Heart right ventricle (tissue), 16 donors: ENCODE data around the gene PLXNB3. TPM values are rescaled to one million over a fixed set of nuclear protein-coding genes. Genes with fewer than 3 reads are reported as not detected.

Experiments
- ATAC-seq, 8 donors: fragments of 200-7000 bp; cut with Tn5 transposase; one replicate each; pipeline ENCODE4 v1.9.1; 2020; ENCODE audit warnings: mild to moderate bottlenecking in 8 of 8, moderate library complexity in 8 of 8, moderate number of reproducible peaks in 1 of 8
- DNase-seq, 2 donors: peaks; one replicate each; pipeline ENCODE4 v3.0.0-alpha.2; 2020
- H3K27ac ChIP-seq, 10 donors: fragments of 200-600 bp; sonication (generic) in 2 of 10; one replicate each; pipeline versions ENCODE4 v1.5.0 to v1.8.0; 2020 to 2022; ENCODE audit warnings: mild to moderate bottlenecking in 3 of 10
- H3K27me3 ChIP-seq, 7 donors: fragments of 200-600 bp; one replicate each; pipeline ENCODE4 v1.8.0; 2021 to 2022; ENCODE audit warnings: mild to moderate bottlenecking in 2 of 7
- H3K36me3 ChIP-seq, 9 donors: fragments of 200-600 bp; sonication (generic) in 1 of 9; one replicate each; pipeline versions ENCODE4 v1.5.0 to v1.8.0; 2020 to 2022; ENCODE audit warnings: mild to moderate bottlenecking in 2 of 9
- H3K4me1 ChIP-seq, 9 donors: fragments of 200-600 bp; sonication (generic) in 1 of 9; one replicate each; pipeline versions ENCODE4 v1.5.0 to v1.8.0; 2020 to 2022; ENCODE audit warnings: mild to moderate bottlenecking in 4 of 9
- H3K4me3 ChIP-seq, 10 donors: fragments of 200-600 bp; sonication (generic) in 2 of 10; one replicate each; pipeline versions ENCODE4 v1.5.0 to v1.8.0; 2020 to 2022; ENCODE audit warnings: mild to moderate bottlenecking in 7 of 10, moderate library complexity in 2 of 10
- H3K9me3 ChIP-seq, 11 donors: fragments of 200-600 bp in 10 of 11; sonication (generic) in 2 of 11; one replicate each; pipeline versions ENCODE4 v1.5.0 to v1.8.0; 2013 to 2022; ENCODE audit warnings: mild to moderate bottlenecking in 2 of 11, control low read depth in 1 of 11, moderate library complexity in 1 of 11
- WGBS, 2 donors: extraction: QIAGEN DNeasy Blood & Tissue Kit; methylation state at CpG; one replicate each; pipeline ENCODE4 v1.1.7; 2013; ENCODE audit warnings: inconsistent platforms in 1 of 2; 5-methylcytosine and 5-hydroxymethylcytosine counted together
- intact Hi-C, 10 donors: fragments of 100-400 bp; cut with DNase I; formaldehyde crosslinking; loops; one replicate each; pipeline versions ENCODE4 v1.11.1 to v1.14.2; 2022
- polyA plus RNA-seq, 2 donors: library from polyadenylated mRNA; stranded (reverse); fragments of 200-250 nt; gene quantifications; one replicate each; pipeline ENCODE4 v1.2.3, GENCODE V29; 2013
- total RNA-seq, 10 donors: library from RNA; stranded (reverse); fragmentation: NEBNext Ultra II Directional in 3 of 10; extraction: Animal tissue kit (Norgen Biotek cat#: 25700) in 3 of 10; gene quantifications; one replicate each; pipeline versions ENCODE4 v1.2.1 to v1.2.4, GENCODE V29; 2021 to 2023
- TF ChIP-seq, protein P1 (sequence below), 9 donors: fragments of 200-600 bp; sonication (generic) in 2 of 9; IDR thresholded peaks; one replicate each; pipeline versions ENCODE4 v1.5.0 to v1.8.0; 2021 to 2022; ENCODE audit warnings: antibody characterized with exemption in 9 of 9, mild to moderate bottlenecking in 5 of 9, moderate library complexity in 1 of 9
- donor health status: Arrhythmogenic right ventricular cardiomyopathy.
- donor health status: ischemic (EF 13 %, LVEDD 7.1; RV severe dilation, severe dysfunction).
- donor health status: healthy with polysubstance abuse.
- donor health status: DM: no; HTN: yes; CAD: no.
- donor health status: DM: no; HTN: no; CAD: no.
- donor health status: ischemic (EF 25% LVEDD 6.9; RV normal size, moderate dysfunction).
- donor health status: ischemic (EF 25% LVEDD 5.7; RV mildly dilated, moderate dysfunction).
- donor health status: healthy.
- donor health status: DM: yes; HTN: yes; CAD: no.
- donor health status: Ischemic cardiomyopathy.
- donor health status: ischemic (EF 35%, LVEDD 5.7; RV mildly dilated, moderate dysfunction).
- donor health status: nonischemic (EF 11% LVEDD 7.7; RV severe dilation, severe dysfunction).
- donor health status: DM: yes; HTN: yes; CAD: no.
- donor health status: PGD.
- donor health status: ischemic (EF 29% LVEDD 5.4; RV normal size, mild dysfunction).
- donor health status: nonischemic (EF 23%, LVEDD 6.1; RV moderate dilation, normal function).

The PLXNB3 gene
- total and polyA plus RNA-seq, 12 donors: 1.1 to 8.1 (median 4.3) TPM

DNA sequence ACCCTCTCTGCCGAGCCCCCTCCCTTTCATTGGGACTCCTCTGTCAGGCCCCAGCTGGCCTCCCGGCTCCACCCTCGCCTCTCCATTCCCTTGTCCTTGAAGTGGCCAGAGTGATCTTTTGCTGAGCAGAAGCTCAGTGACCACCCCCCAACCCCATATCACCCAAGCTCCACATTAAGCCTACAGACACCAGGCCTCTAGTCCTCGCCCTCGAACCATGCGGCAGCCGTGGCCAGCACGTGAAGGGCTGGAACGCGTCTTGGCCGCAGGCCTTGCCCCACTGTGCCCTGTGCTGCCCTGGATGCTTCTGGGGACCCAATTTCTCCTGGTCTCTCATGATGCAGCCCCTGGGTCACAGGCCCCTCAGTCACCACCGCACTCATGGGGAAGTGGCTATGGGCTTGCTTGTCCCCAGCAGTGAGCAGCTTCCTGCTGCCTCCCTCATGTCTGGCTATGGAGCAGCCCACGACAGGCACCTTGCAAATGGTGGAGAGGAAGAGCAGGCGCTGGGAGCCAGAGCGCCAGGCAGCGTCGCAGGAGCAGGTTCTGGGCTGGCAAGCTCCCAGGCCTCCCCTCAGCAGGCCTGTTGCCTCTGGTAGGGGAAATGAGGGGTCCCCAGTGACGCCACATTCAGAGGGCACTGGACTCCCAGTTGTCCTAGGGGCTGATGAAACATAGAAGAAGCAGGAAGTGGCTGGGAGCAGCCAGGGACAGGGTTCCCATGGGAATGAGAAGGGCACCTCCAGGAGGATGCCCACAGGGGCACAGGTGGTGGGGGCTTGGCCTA lies 16.0 kb downstream of the PLXNB3 start:
- WGBS, 2 donors: 68 to 71% methylated on average over 17 to 18 of the region's 18 CpGs
- peaks cover 0 to 13% (median 0%) of the 10 kb centered on the region in 9 donors for H3K36me3 ChIP-seq
- H3K4me1 ChIP-seq: peaks cover 0 to 31% (median 6%) of the 10 kb centered on the region in 9 donors
- intact Hi-C loops: no loop called here
- ATAC-seq: peak in 1 of 8 donors; percentile 0
- no peaks in the 10 kb centered on the region for H3K9me3 ChIP-seq
- peaks cover 0 to 24% (median 0%) of the 10 kb centered on the region in 7 donors for H3K27me3 ChIP-seq
- peak overlapping the region in 9 of 10 donors; percentile 54 to 89 (median 78) for H3K27ac ChIP-seq
- peak overlapping the region in 5 of 10 donors; percentile 35 to 51 (median 42) for H3K4me3 ChIP-seq
- TF ChIP-seq, protein P1, sequence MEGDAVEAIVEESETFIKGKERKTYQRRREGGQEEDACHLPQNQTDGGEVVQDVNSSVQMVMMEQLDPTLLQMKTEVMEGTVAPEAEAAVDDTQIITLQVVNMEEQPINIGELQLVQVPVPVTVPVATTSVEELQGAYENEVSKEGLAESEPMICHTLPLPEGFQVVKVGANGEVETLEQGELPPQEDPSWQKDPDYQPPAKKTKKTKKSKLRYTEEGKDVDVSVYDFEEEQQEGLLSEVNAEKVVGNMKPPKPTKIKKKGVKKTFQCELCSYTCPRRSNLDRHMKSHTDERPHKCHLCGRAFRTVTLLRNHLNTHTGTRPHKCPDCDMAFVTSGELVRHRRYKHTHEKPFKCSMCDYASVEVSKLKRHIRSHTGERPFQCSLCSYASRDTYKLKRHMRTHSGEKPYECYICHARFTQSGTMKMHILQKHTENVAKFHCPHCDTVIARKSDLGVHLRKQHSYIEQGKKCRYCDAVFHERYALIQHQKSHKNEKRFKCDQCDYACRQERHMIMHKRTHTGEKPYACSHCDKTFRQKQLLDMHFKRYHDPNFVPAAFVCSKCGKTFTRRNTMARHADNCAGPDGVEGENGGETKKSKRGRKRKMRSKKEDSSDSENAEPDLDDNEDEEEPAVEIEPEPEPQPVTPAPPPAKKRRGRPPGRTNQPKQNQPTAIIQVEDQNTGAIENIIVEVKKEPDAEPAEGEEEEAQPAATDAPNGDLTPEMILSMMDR (IDR thresholded peaks at IDR 0.05): no peak
- no peak for DNase-seq

DNA sequence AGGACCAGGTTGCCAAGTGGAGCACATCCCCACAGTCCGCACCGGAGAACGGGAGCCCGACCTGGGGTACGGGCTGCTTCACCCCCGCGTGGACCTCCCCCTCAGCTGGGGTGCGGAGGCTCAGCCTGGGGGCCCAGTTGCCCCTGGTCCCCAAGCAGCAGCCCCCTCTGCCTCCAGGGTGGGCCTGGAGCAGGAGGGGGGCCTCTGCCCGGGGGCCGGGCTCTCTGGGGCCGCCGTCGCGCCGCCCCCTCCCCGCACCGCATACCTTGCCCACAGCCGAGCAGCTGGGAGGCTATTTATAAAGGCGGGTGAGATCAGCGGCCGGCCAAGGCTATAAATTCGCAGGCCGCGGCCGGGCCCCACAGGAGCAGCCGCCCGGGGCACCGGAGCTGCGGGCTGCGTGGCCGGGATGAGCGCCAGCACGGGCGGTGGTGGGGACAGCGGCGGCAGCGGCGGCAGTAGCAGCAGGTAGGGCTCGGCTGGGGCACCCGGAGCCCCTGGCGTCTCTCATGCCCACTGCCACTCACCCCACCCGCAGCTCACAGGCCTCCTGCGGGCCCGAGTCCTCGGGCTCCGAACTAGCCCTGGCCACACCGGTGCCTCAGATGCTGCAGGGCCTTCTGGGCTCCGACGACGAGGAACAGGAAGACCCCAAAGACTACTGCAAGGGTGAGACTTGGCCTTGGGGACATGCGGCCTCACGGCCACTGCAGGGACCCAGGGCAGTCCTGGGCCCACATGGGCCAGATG lies 16.8 kb downstream of the PLXNB3 start, which contains the start of gene SRPK3:
Gene SRPK3, plus strand, starts transcription at position 364 of the 750 bp plus-strand sequence. Its CDS starts 46 bp downstream, at position 410.
- peak; percentile 45 to 76 (median 68) for ATAC-seq
- 7 to 15% methylated on average over 24 to 49 of the region's 52 CpGs for WGBS, 2 donors
- H3K9me3 ChIP-seq: no peaks in the 10 kb centered on the region
- H3K27me3 ChIP-seq: peaks cover 0 to 24% (median 0%) of the 10 kb centered on the region in 7 donors
- H3K36me3 ChIP-seq: peaks cover 0 to 21% (median 0%) of the 10 kb centered on the region in 9 donors
- peaks cover 0 to 31% (median 6%) of the 10 kb centered on the region in 9 donors for H3K4me1 ChIP-seq
- peak in 1 of 2 donors; percentile 42 for DNase-seq
- H3K4me3 ChIP-seq: peak within 1 kb of the TSS in 8 of 10 donors; percentile 7 to 51 (median 36)
- intact Hi-C loops: no loop called here
- TF ChIP-seq, protein P1 (IDR thresholded peaks at IDR 0.05): no peak
- peak within 1 kb of the TSS; percentile 54 to 89 (median 78) for H3K27ac ChIP-seq

DNA sequence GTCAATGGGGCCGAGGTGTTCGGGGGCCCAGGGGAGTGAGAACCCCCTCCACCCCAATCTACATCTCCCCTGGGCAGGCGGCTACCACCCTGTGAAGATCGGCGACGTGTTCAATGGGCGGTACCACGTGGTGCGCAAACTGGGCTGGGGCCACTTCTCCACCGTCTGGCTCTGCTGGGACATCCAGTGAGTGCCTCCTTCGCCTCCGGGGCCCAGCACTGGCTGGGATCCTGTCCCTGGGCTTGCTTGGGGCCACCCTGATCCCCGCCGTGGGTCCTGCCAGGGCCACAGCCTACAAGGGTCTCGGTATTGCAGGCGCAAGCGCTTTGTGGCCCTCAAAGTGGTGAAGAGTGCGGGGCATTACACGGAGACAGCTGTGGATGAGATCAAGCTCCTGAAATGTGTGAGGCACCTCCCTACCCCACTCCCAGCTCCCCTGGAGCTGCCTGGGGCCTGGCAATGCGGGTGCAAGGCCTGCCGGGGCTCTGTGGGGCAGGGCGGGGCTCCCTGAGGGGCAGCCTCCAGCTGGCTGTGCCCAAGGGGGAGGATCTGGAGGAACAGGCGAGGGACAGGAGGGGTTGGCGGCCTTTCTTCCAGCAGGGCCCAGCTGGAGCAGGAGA lies 17.5 kb downstream of the PLXNB3 start:
- Histone ChIP-seq H3K27me3 (peaks cover 0 to 24% (median 0%) of the 10 kb centered on the region in 7 donors), H3K36me3 (peaks cover 0 to 28% (median 0%) of the 10 kb centered on the region in 9 donors), H3K27ac (peak overlapping the region; percentile 54 to 89 (median 78)), H3K4me1 (peaks cover 0 to 31% (median 6%) of the 10 kb centered on the region in 9 donors), H3K9me3 (no peaks in the 10 kb centered on the region), H3K4me3 (peak overlapping the region in 8 of 10 donors; percentile 7 to 51 (median 36))
- WGBS, 2 donors: 39 to 51% methylated on average over 17 to 24 of the region's 24 CpGs
- peak; percentile 41 to 77 (median 66) for ATAC-seq
- DNase-seq: no peak
- intact Hi-C loops: no loop called here
- TF ChIP-seq, protein P1 (IDR thresholded peaks at IDR 0.05): no peak
